A673 (cell line): ENCODE measurements around the gene AOPEP. TPM values are rescaled to one million over a fixed set of nuclear protein-coding genes. Genes with fewer than 3 reads are reported as not detected.

Experiments used
- BruUV-seq: library from RNA; stranded (reverse); fragments of 400-500 nt; replicated peaks from 2 replicates; lab custom pipeline; 2021; lab: Mats Ljungman, UMichigan
- CTCF ChIA-PET: fragments of 300-600 bp; sonication (Branson Sonifier 250); formaldehyde crosslinking; loops from one replicate; lab custom pipeline; 2022; ENCODE audit warnings: antibody characterized with exemption; lab: Charles Lee
- POLR2A ChIA-PET: fragments of 300-600 bp; sonication (Branson Sonifier 250); formaldehyde crosslinking; loops from one replicate; lab custom pipeline; 2022; ENCODE audit warnings: antibody characterized with exemption; ENCODE audit not compliant: low non-redundant PET; lab: Charles Lee
- DNase-seq: peaks from one replicate; pipeline ENCODE4 v3.0.0-alpha.2; 2015; ENCODE audit warnings: low spot score
- H3K27ac ChIP-seq: fragments of 200-600 bp; sonication (generic); 2 replicates; pipeline ENCODE4 v1.5.1; 2016; ENCODE audit warnings: mixed run types, low read depth, mild to moderate bottlenecking, mixed read lengths, antibody characterized with exemption, low read length; ENCODE audit not compliant: poor library complexity, severe bottlenecking
- H3K27me3 ChIP-seq: fragments of 200-600 bp; sonication (generic); replicated peaks from 2 replicates; pipeline ENCODE4 v1.6.1; 2017; ENCODE audit warnings: mixed run types, low read depth, mild to moderate bottlenecking, mixed read lengths, antibody characterized with exemption, low read length; ENCODE audit not compliant: insufficient read depth, poor library complexity
- H3K36me3 ChIP-seq: fragments of 200-600 bp; sonication (generic); 2 replicates; pipeline ENCODE4 v1.6.1; 2016; ENCODE audit warnings: mixed run types, mild to moderate bottlenecking, mixed read lengths, antibody characterized with exemption, low read length; ENCODE audit not compliant: insufficient read depth, poor library complexity, severe bottlenecking
- H3K4me1 ChIP-seq: fragments of 200-600 bp; sonication (generic); 2 replicates; pipeline ENCODE4 v1.6.1; 2017; ENCODE audit warnings: mixed run types, mild to moderate bottlenecking, mixed read lengths, antibody characterized with exemption, low read length; ENCODE audit not compliant: insufficient read depth, poor library complexity, severe bottlenecking
- H3K4me3 ChIP-seq: fragments of 200-600 bp; sonication (generic); 2 replicates; pipeline ENCODE4 v1.5.1; 2016; ENCODE audit warnings: low read depth, mixed run types, mild to moderate bottlenecking, mixed read lengths, low read length; ENCODE audit not compliant: poor library complexity, severe bottlenecking
- H3K9me3 ChIP-seq: fragments of 200-600 bp; sonication (generic); 2 replicates; pipeline ENCODE4 v1.6.1; 2016; ENCODE audit warnings: mixed run types, low read depth, mild to moderate bottlenecking, mixed read lengths, antibody characterized with exemption, low read length; ENCODE audit not compliant: poor library complexity, severe bottlenecking
- CTCF ChIP-seq: fragments of 300-800, 200-600 bp; sonication (generic); conservative IDR thresholded peaks from 2 replicates; pipeline ENCODE4 v1.5.1; 2017; ENCODE audit warnings: low read depth, mild to moderate bottlenecking, antibody characterized with exemption, low read length, moderate library complexity, mixed read lengths
- EZH2 ChIP-seq: fragments of 200-600 bp; sonication (generic); IDR thresholded peaks from 2 replicates; pipeline ENCODE4 v1.6.1; 2017; ENCODE audit warnings: borderline replicate concordance, low read depth, mild to moderate bottlenecking, mixed read lengths, antibody characterized with exemption, low read length; ENCODE audit not compliant: poor library complexity, severe bottlenecking
- intact Hi-C: fragments of 100-400 bp; cut with micrococcal nuclease; formaldehyde crosslinking; loops from one replicate; pipeline ENCODE4 v1.10.0; 2022; ENCODE audit not compliant: unreplicated experiment
- total RNA-seq: library from RNA; stranded (reverse); gene quantifications from 2 replicates; pipeline ENCODE4 v1.2.3, GENCODE V29; 2021

Gene AOPEP
- total RNA-seq, 1 experiment from 2014 or later, result 17.5 TPM

GRCh38 chr9:95060234-95060633 lies 333.7 kb downstream of the AOPEP start:
- H3K4me1 ChIP-seq, result peaks cover 31% of the 10 kb centered on the region
- ChIA-PET CTCF (no interaction called here), POLR2A (no interaction called here)
- no peak for DNase-seq
- intact Hi-C loops, result no loop called here
- TF ChIP-seq CTCF, result no peak
- no peak for TF ChIP-seq EZH2
- H3K9me3 ChIP-seq, result no peaks in the 10 kb centered on the region
- H3K4me3 ChIP-seq, result no peak overlapping the region
- no peaks in the 10 kb centered on the region for H3K36me3 ChIP-seq
- no TSS peak for BruUV-seq
- H3K27me3 ChIP-seq, result no peaks in the 10 kb centered on the region
- no peak overlapping the region for H3K27ac ChIP-seq

- ChIA-PET CTCF (no interaction called here), POLR2A (no interaction called here)
- no peaks in the 10 kb centered on the region for H3K27me3 ChIP-seq
- H3K27ac ChIP-seq, result no peak overlapping the region
- intact Hi-C loops, result no loop called here
- H3K4me3 ChIP-seq, result no peak overlapping the region
- TF ChIP-seq CTCF (no peak), EZH2 (no peak)
- no peaks in the 10 kb centered on the region for H3K36me3 ChIP-seq
- H3K9me3 ChIP-seq, result no peaks in the 10 kb centered on the region
- BruUV-seq, result no TSS peak
- DNase-seq, result no peak
- H3K4me1 ChIP-seq, result peaks cover 24% of the 10 kb centered on the region
Measured at GRCh38 chr9:95060916-95061315, 334.4 kb downstream of the AOPEP start.

- TF ChIP-seq EZH2 (no peak), CTCF (no peak)
- Histone ChIP-seq H3K36me3 (no peaks in the 10 kb centered on the region), H3K4me1 (peaks cover 13% of the 10 kb centered on the region), H3K9me3 (no peaks in the 10 kb centered on the region), H3K4me3 (no peak overlapping the region), H3K27ac (no peak overlapping the region), H3K27me3 (no peaks in the 10 kb centered on the region)
- CTCF ChIA-PET, result no interaction called here
- POLR2A ChIA-PET, result no interaction called here
- intact Hi-C loops, result no loop called here
- no TSS peak for BruUV-seq
- DNase-seq, result no peak
Measured at GRCh38 chr9:95061916-95062595, 335.6 kb downstream of the AOPEP start.
